Measurements from ENCODE around the gene C5AR2.

Gene C5AR2

GRCh38 chr19:47309608-47310007, 22.4 kb upstream of the C5AR2 start, which contains the start of gene C5AR1:
C5AR1 (plus strand) TSS chr19:47309861; CDS start chr19:47309896, 35 bp downstream.
- no peaks in the 10 kb centered on the region for H3K9me3 ChIP-seq (ENCODE audit: control insufficient read depth, insufficient read depth, low read length)
- peak within 1 kb of the TSS; percentile 26 for H3K4me2 ChIP-seq (ENCODE audit: low read length)
- no peak within 1 kb of the TSS for H3K4me3 ChIP-seq (ENCODE audit: low read length)
- no peaks in the 10 kb centered on the region for H4K20me1 ChIP-seq (ENCODE audit: control insufficient read depth, insufficient read depth, low read depth, low read length)
- H3K36me3 ChIP-seq (ENCODE audit: control insufficient read depth, low read length), result no peaks in the 10 kb centered on the region
- no peaks in the 10 kb centered on the region for H3K79me2 ChIP-seq (ENCODE audit: control insufficient read depth, low read length)
- no peaks in the 10 kb centered on the region for H3K9me2 ChIP-seq (replicated peaks; ENCODE audit: control insufficient read depth, low read length)
- H3K27me3 ChIP-seq (ENCODE audit: control insufficient read depth, low read length), result peaks cover 17% of the 10 kb centered on the region; the same call in 1 of the 2 replicates
- no peaks in the 10 kb centered on the region for H3F3A ChIP-seq (ENCODE audit: control insufficient read depth, insufficient read depth)
- no peak for TF ChIP-seq CTCF (IDR thresholded peaks at IDR 0.05; ENCODE audit: low read depth, low read length, poor library complexity, severe bottlenecking)
- no peak for TF ChIP-seq EZH2phosphoT487 (IDR thresholded peaks at IDR 0.05; ENCODE audit: borderline replicate concordance, low read length)
- no peak within 1 kb of the TSS for H3K27ac ChIP-seq (ENCODE audit: low read depth, low read length)
- peaks cover 19% of the 10 kb centered on the region for H3K4me1 ChIP-seq (ENCODE audit: control insufficient read depth, low read length)

- peaks cover 15% of the 10 kb centered on the region for H3K4me1 ChIP-seq (ENCODE audit: control insufficient read depth, low read length)
- TF ChIP-seq EZH2phosphoT487 (IDR thresholded peaks at IDR 0.05; ENCODE audit: borderline replicate concordance, low read length) (no peak), CTCF (IDR thresholded peaks at IDR 0.05; ENCODE audit: low read depth, low read length, poor library complexity, severe bottlenecking) (no peak)
- no peak overlapping the region for H3K4me3 ChIP-seq (ENCODE audit: low read length)
- no peaks in the 10 kb centered on the region for H4K20me1 ChIP-seq (ENCODE audit: control insufficient read depth, insufficient read depth, low read depth, low read length)
- no peaks in the 10 kb centered on the region for H3K9me2 ChIP-seq (replicated peaks; ENCODE audit: control insufficient read depth, low read length)
- no peaks in the 10 kb centered on the region for H3K9me3 ChIP-seq (ENCODE audit: control insufficient read depth, insufficient read depth, low read length)
- H3K79me2 ChIP-seq (ENCODE audit: control insufficient read depth, low read length), result no peaks in the 10 kb centered on the region
- no peak overlapping the region for H3K4me2 ChIP-seq (ENCODE audit: low read length)
- H3K27me3 ChIP-seq (ENCODE audit: control insufficient read depth, low read length), result peaks cover 20% of the 10 kb centered on the region
- H3F3A ChIP-seq (ENCODE audit: control insufficient read depth, insufficient read depth), result no peaks in the 10 kb centered on the region
- no peaks in the 10 kb centered on the region for H3K36me3 ChIP-seq (ENCODE audit: control insufficient read depth, low read length)
- no peak overlapping the region for H3K27ac ChIP-seq (ENCODE audit: low read depth, low read length)
These were observed 21.7 kb upstream of the C5AR2 start for GRCh38 chr19:47310323-47310722.

- Histone ChIP-seq H3K4me1 (ENCODE audit: control insufficient read depth, low read length) (peaks cover 12% of the 10 kb centered on the region), H3F3A (ENCODE audit: control insufficient read depth, insufficient read depth) (no peaks in the 10 kb centered on the region), H4K20me1 (ENCODE audit: control insufficient read depth, insufficient read depth, low read depth, low read length) (no peaks in the 10 kb centered on the region), H3K27me3 (ENCODE audit: control insufficient read depth, low read length) (peaks cover 21% of the 10 kb centered on the region), H3K9me2 (replicated peaks; ENCODE audit: control insufficient read depth, low read length) (no peaks in the 10 kb centered on the region), H3K4me2 (ENCODE audit: low read length) (no peak overlapping the region), H3K79me2 (ENCODE audit: control insufficient read depth, low read length) (no peaks in the 10 kb centered on the region), H3K27ac (ENCODE audit: low read depth, low read length) (no peak overlapping the region), H3K9me3 (ENCODE audit: control insufficient read depth, insufficient read depth, low read length) (no peaks in the 10 kb centered on the region), H3K36me3 (ENCODE audit: control insufficient read depth, low read length) (no peaks in the 10 kb centered on the region), H3K4me3 (ENCODE audit: low read length) (no peak overlapping the region)
- TF ChIP-seq EZH2phosphoT487 (IDR thresholded peaks at IDR 0.05; ENCODE audit: borderline replicate concordance, low read length), result no peak
- TF ChIP-seq CTCF (IDR thresholded peaks at IDR 0.05; ENCODE audit: low read depth, low read length, poor library complexity, severe bottlenecking), result no peak
These were observed 21.2 kb upstream of the C5AR2 start for GRCh38 chr19:47310819-47311218.

Data from DOHH2 (cell line).